ENCODE results near the gene JMJD1C. TPM values are rescaled to one million over a fixed set of nuclear protein-coding genes. Genes with fewer than 3 reads are reported as not detected.
A peak's percentile ranks its signal among the peaks of the same experiment; 100 is the strongest.

JMJD1C gene
- total and polyA plus RNA-seq, 9 donors, result 45.4 to 140 (median 78.2) TPM

GRCh38 chr10:63123727-63124362 is 341.9 kb downstream of the JMJD1C start:
- Histone ChIP-seq H3K4me1 (ENCODE audit: insufficient read depth) (no peaks in the 10 kb centered on the region), H3K9me3 (no peaks in the 10 kb centered on the region), H3K4me3 (no peak overlapping the region), H3K36me3 (no peaks in the 10 kb centered on the region), H3K27ac (no peak overlapping the region), H3K27me3 (no peaks in the 10 kb centered on the region)
- 48 to 61% (median 55%) methylated on average over 2 of the region's 2 CpGs for WGBS, 3 donors
- DNase-seq, result no peak
- intact Hi-C loops (cut with DNase I), result no loop called here
- no peak for TF ChIP-seq POLR2A (IDR thresholded peaks at IDR 0.05)
- TF ChIP-seq CTCF (IDR thresholded peaks at IDR 0.05), result no peak
- TF ChIP-seq EP300 (IDR thresholded peaks at IDR 0.05), result no peak

- no peak overlapping the region for H3K4me3 ChIP-seq
- H3K27me3 ChIP-seq, result no peaks in the 10 kb centered on the region
- DNase-seq, result no peak
- no peaks in the 10 kb centered on the region for H3K9me3 ChIP-seq
- TF ChIP-seq CTCF (IDR thresholded peaks at IDR 0.05) (no peak), POLR2A (IDR thresholded peaks at IDR 0.05) (no peak), EP300 (IDR thresholded peaks at IDR 0.05) (no peak)
- no peaks in the 10 kb centered on the region for H3K4me1 ChIP-seq (ENCODE audit: insufficient read depth)
- no peak overlapping the region for H3K27ac ChIP-seq
- no peaks in the 10 kb centered on the region for H3K36me3 ChIP-seq
- intact Hi-C loops (cut with DNase I), result no loop called here
These were observed 345.2 kb downstream of the JMJD1C start for GRCh38 chr10:63120554-63120953.

- Histone ChIP-seq H3K27ac (no peak overlapping the region), H3K4me3 (no peak overlapping the region), H3K27me3 (no peaks in the 10 kb centered on the region), H3K36me3 (no peaks in the 10 kb centered on the region), H3K4me1 (ENCODE audit: insufficient read depth) (no peaks in the 10 kb centered on the region), H3K9me3 (no peaks in the 10 kb centered on the region)
- no peak for DNase-seq
- TF ChIP-seq POLR2A (IDR thresholded peaks at IDR 0.05) (no peak), CTCF (IDR thresholded peaks at IDR 0.05) (no peak), EP300 (IDR thresholded peaks at IDR 0.05) (no peak)
- intact Hi-C loops (cut with DNase I), result no loop called here
These were observed 346.7 kb downstream of the JMJD1C start for GRCh38 chr10:63119041-63119440.

MicroRNAs within 50 kb of the gene (microRNA counts, 767-probe panel; counts per million panel counts)
- 530 counts per million, percentile 78 among the panel's probes with 10 or more counts for microRNA hsa-miR-1296

Small RNA genes within 50 kb of the gene (microRNA-seq; reads per million reads assigned to microRNA genes)
- 47.9 to 196 (median 51.2) reads per million in 3 donors for gene MIR1296

Small RNA genes within 50 kb of the gene (small RNA-seq; reads per million reads assigned to genes)
- gene AC022022.1 (not detected), gene MIR1296 (0.90 reads per million, percentile 52 among the genes with 10 or more reads in this experiment)

Other genes with a start within 250 kb of the JMJD1C start
- 10 to 100 TPM; 21.4 to 30.5 (median 29.4) TPM for gene REEP3, start 55.4 kb upstream of the JMJD1C start, total RNA-seq
- 10 to 100 TPM in 1 of 2 donors, 1 to 10 TPM in 1; 9.3 to 18.4 TPM for gene REEP3, start 55.4 kb upstream of the JMJD1C start, polyA plus RNA-seq

All from ovary (tissue), 9 donors.